ENCODE results near the gene FNDC11. TPM values are rescaled to one million over a fixed set of nuclear protein-coding genes. Genes with fewer than 3 reads are reported as not detected.

The FNDC11 gene
- total RNA-seq, result not detected

- no peak for TF ChIP-seq EP300 (IDR thresholded peaks at IDR 0.05; ENCODE audit: low read depth)
- TF ChIP-seq POLR2A (IDR thresholded peaks at IDR 0.05), result no peak
- no peak for TF ChIP-seq CTCF (IDR thresholded peaks at IDR 0.05)
- TF ChIP-seq POLR2AphosphoS5 (IDR thresholded peaks at IDR 0.05), result no peak
- Histone ChIP-seq H3K27me3 (peaks cover 37% of the 10 kb centered on the region), H3K27ac (peak within 1 kb of the TSS in 2 of 4 donors; percentile 22 to 52), H3K36me3 (no peaks in the 10 kb centered on the region), H3K9me3 (no peaks in the 10 kb centered on the region), H3K4me3 (peak within 1 kb of the TSS; percentile 26 to 66 (median 40)), H3K4me1 (peaks cover 0 to 18% (median 10%) of the 10 kb centered on the region in 4 donors)
- intact Hi-C loops (cut with DNase I; ENCODE audit: low total_unique reads) (no loop called here), in situ Hi-C loops (cut with MboI; ENCODE audit: low pct_ligation_motif_present in 1 of 4, low pct_unique_long_range_greater_than_20kb in 1 of 4, low sequenced_read_pairs in 3 of 4) (no loop called here)
- DNase-seq, result peak; percentile 63
- WGBS, 2 donors (ENCODE audit: low coverage in 1 of 2), result 0% methylated on average over 4 of the region's 34 CpGs; no CpG with 5 or more reads in 1 of the 2 donors
These were observed at the start of gene FNDC11 for GRCh38 chr20:63553933-63554290. Gene FNDC11 (plus strand): TSS chr20:63554159. CDS start chr20:63555664, 1,505 bp downstream.

- Histone ChIP-seq H3K36me3 (no peaks in the 10 kb centered on the region), H3K9me3 (no peaks in the 10 kb centered on the region), H3K4me3 (no peak overlapping the region), H3K27me3 (peaks cover 78% of the 10 kb centered on the region), H3K27ac (no peak overlapping the region), H3K4me1 (peaks cover 0 to under 1% (median 0%) of the 10 kb centered on the region in 4 donors)
- 70 to 95% methylated on average over 2 to 9 of the region's 9 CpGs for WGBS, 2 donors (ENCODE audit: low coverage in 1 of 2)
- TF ChIP-seq POLR2AphosphoS5 (IDR thresholded peaks at IDR 0.05) (no peak), CTCF (IDR thresholded peaks at IDR 0.05) (no peak), EP300 (IDR thresholded peaks at IDR 0.05; ENCODE audit: low read depth) (no peak), POLR2A (IDR thresholded peaks at IDR 0.05) (no peak)
- intact Hi-C loops (cut with DNase I; ENCODE audit: low total_unique reads), result no loop called here
- in situ Hi-C loops (cut with MboI; ENCODE audit: low pct_ligation_motif_present in 1 of 4, low pct_unique_long_range_greater_than_20kb in 1 of 4, low sequenced_read_pairs in 3 of 4), result no loop called here
- DNase-seq, result no peak
These were observed 49.3 kb upstream of the FNDC11 start for GRCh38 chr20:63504642-63505041.

- no peak for DNase-seq
- H3K4me1 ChIP-seq, result no peaks in the 10 kb centered on the region
- WGBS, 2 donors (ENCODE audit: low coverage in 1 of 2), result 53 to 83% methylated on average over 2 to 8 of the region's 8 CpGs
- peaks cover 78% of the 10 kb centered on the region for H3K27me3 ChIP-seq
- H3K36me3 ChIP-seq, result no peaks in the 10 kb centered on the region
- no peaks in the 10 kb centered on the region for H3K9me3 ChIP-seq
- no peak overlapping the region for H3K27ac ChIP-seq
- H3K4me3 ChIP-seq, result no peak overlapping the region
- TF ChIP-seq POLR2AphosphoS5 (IDR thresholded peaks at IDR 0.05), result no peak
- no peak for TF ChIP-seq EP300 (IDR thresholded peaks at IDR 0.05; ENCODE audit: low read depth)
- no peak for TF ChIP-seq POLR2A (IDR thresholded peaks at IDR 0.05)
- TF ChIP-seq CTCF (IDR thresholded peaks at IDR 0.05), result no peak
- in situ Hi-C loops (cut with MboI; ENCODE audit: low pct_ligation_motif_present in 1 of 4, low pct_unique_long_range_greater_than_20kb in 1 of 4, low sequenced_read_pairs in 3 of 4) (no loop called here), intact Hi-C loops (cut with DNase I; ENCODE audit: low total_unique reads) (no loop called here)
These were observed 48.7 kb upstream of the FNDC11 start for GRCh38 chr20:63505281-63505680.

- WGBS, 2 donors (ENCODE audit: low coverage in 1 of 2), result 88% methylated on average over 12 of the region's 12 CpGs; no CpG with 5 or more reads in 1 of the 2 donors
- Histone ChIP-seq H3K27ac (no peak overlapping the region), H3K27me3 (peaks cover 77% of the 10 kb centered on the region), H3K4me1 (no peaks in the 10 kb centered on the region), H3K4me3 (no peak overlapping the region), H3K9me3 (no peaks in the 10 kb centered on the region), H3K36me3 (no peaks in the 10 kb centered on the region)
- TF ChIP-seq EP300 (IDR thresholded peaks at IDR 0.05; ENCODE audit: low read depth) (no peak), CTCF (IDR thresholded peaks at IDR 0.05) (no peak), POLR2AphosphoS5 (IDR thresholded peaks at IDR 0.05) (no peak)
- no peak for DNase-seq
- intact Hi-C loops (cut with DNase I; ENCODE audit: low total_unique reads) (no loop called here), in situ Hi-C loops (cut with MboI; ENCODE audit: low pct_ligation_motif_present in 1 of 4, low pct_unique_long_range_greater_than_20kb in 1 of 4, low sequenced_read_pairs in 3 of 4) (no loop called here)
These were observed 48.2 kb upstream of the FNDC11 start for GRCh38 chr20:63505723-63506122.

All from transverse colon (tissue), 4 donors.